ENCODE results near the gene SDS. TPM values are rescaled to one million over a fixed set of nuclear protein-coding genes. Genes with fewer than 3 reads are reported as not detected.

The SDS gene
- total RNA-seq, 1 experiment from 2014 or later = not detected

- H3K4me1 Mint-ChIP-seq = peaks cover 10 to 17% of the 10 kb centered on the region in 2 experiments
- Histone ChIP-seq H2BK15ac (ENCODE audit: low read depth, low read length) (no peak overlapping the region), H2BK120ac (ENCODE audit: low read depth, low read length, poor library complexity, severe bottlenecking) (no peak overlapping the region), H2BK5ac (ENCODE audit: insufficient read length, low read length) (no peak overlapping the region), H3K4ac (ENCODE audit: low read depth, low read length) (no peak overlapping the region), H3K14ac (ENCODE audit: insufficient read depth, low read length) (no peak overlapping the region), H4K8ac (replicated peaks; ENCODE audit: insufficient read length, low read depth, low read length) (no peak overlapping the region), H3T11ph (ENCODE audit: low read length) (no peak overlapping the region), H3K79me2 (ENCODE audit: insufficient read depth, low read length) (no peaks in the 10 kb centered on the region), H2BK20ac (ENCODE audit: low read depth, low read length, poor library complexity, severe bottlenecking) (no peak overlapping the region), H3K56ac (ENCODE audit: insufficient read length, low read depth, low read length) (no peak overlapping the region), H3K9me3 (ENCODE audit: control insufficient read depth, low read depth, low read length) (no peaks in the 10 kb centered on the region), H3K23ac (ENCODE audit: insufficient read length, low read depth, low read length) (no peak overlapping the region), H2AFZ (ENCODE audit: low read length) (no peak overlapping the region), H2AK5ac (ENCODE audit: insufficient read length, low read length) (no peak overlapping the region), H3K4me1 (ENCODE audit: insufficient read depth, low read length) (peaks cover 5% of the 10 kb centered on the region; the same call in 1 of the 2 replicates), H3K9ac (ENCODE audit: extremely low read depth, insufficient read length, low read length) (no peak overlapping the region), H3K79me1 (ENCODE audit: insufficient read depth, low read depth, low read length, poor library complexity, severe bottlenecking) (peaks cover 8% of the 10 kb centered on the region), H4K91ac (ENCODE audit: insufficient read length, low read depth, low read length) (no peak overlapping the region), H3K18ac (ENCODE audit: insufficient read length, low read depth, low read length) (no peak overlapping the region), H3K23me2 (ENCODE audit: insufficient read length, low read depth, low read length, poor library complexity, severe bottlenecking) (peaks cover 7% of the 10 kb centered on the region), H3K27me3 (ENCODE audit: insufficient read depth, low read length) (no peaks in the 10 kb centered on the region), H3K27ac (ENCODE audit: insufficient read length, low read depth, low read length) (no peak overlapping the region), H2BK12ac (ENCODE audit: insufficient read length, low read depth, low read length) (no peak overlapping the region), H4K5ac (ENCODE audit: insufficient read length, low read depth, low read length) (no peak overlapping the region), H3K4me2 (ENCODE audit: insufficient read depth, insufficient read length, low read length) (no peak overlapping the region), H4K20me1 (ENCODE audit: control insufficient read depth, insufficient read depth, insufficient read length) (no peaks in the 10 kb centered on the region)
- no peak for DNase-seq
- no peak for TF ChIP-seq CTCF (conservative IDR thresholded peaks at IDR 0.05)
- peaks cover 5 to 16% (median 13%) of the 10 kb centered on the region in 3 experiments; a peak in 6 of 7 replicates for H3K36me3 Mint-ChIP-seq (ENCODE audit: insufficient read depth in 1 of 3, low read depth in 3 of 3)
- no peaks in the 10 kb centered on the region for H3K27me3 Mint-ChIP-seq (ENCODE audit: low read depth)
- no peaks in the 10 kb centered on the region; a peak in 1 of 5 replicates for H3K9me3 Mint-ChIP-seq
- no peak overlapping the region for H3K27ac Mint-ChIP-seq
- no CpG with 5 or more reads among the region's 12 CpGs for WGBS (ENCODE audit: extremely low coverage, insufficient read length, low lambda C conversion rate)
- H3K4me3 Mint-ChIP-seq = no peak overlapping the region
Measured at GRCh38 chr12:113361574-113362370, 41.9 kb downstream of the SDS start.
